H4 (cell line): ENCODE data around the gene KCND1. TPM values are rescaled to one million over a fixed set of nuclear protein-coding genes. Genes with fewer than 3 reads are reported as not detected.

ENCODE experiments used
- DNase-seq: peaks from one replicate; pipeline ENCODE4 v3.0.0-alpha.2; 2015; ENCODE audit warnings: low spot score
- total RNA-seq: library from RNA; depleted of rRNA; stranded (reverse); fragments of >200 nt; shearing (Covaris generic); gene quantifications from 2 replicates; pipeline ENCODE4 v1.2.3, GENCODE V29; 2014

The KCND1 gene
- total RNA-seq, 1 experiment from 2014 or later: 0.12 TPM

DNA sequence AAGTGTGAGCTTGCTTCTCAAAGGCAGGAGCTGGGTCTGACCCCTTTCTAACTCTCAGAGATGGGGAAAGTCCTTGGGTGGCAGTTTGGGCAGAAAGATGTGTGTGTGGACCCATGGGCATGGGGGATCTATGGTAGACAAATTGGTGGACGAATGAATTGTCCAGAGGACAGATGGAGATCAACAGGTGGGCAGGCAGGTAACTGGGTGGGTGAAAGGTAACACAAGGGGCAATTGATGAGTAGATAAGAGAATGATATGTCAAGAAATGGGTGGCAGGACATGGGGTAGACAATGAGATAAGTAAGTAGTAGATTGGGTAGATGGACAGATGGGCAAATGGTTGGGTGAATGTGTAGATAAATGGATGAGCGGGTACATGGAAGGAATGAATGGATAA is 2.9 kb upstream of the KCND1 start:
- no peak for DNase-seq

DNA sequence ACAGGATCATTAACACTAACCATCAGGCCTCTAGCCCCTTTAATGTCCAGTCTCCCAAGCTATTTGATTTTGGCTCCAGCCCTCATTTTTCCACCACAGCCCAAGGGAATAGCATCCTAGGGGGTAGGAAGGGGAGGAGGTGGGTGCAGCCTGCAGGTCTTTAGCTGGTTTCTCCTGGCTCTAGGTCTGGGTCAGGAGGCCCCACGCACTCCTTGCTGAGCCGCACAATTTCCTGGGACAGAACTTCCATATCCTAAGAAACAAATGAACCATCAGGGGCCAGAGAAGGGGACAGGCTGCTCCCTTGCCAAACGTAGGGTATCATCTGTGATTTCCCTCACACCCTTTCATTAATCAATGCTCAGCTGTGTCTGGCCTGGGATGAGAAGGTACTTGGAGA is 2.4 kb upstream of the KCND1 start:
- DNase-seq: no peak

DNA sequence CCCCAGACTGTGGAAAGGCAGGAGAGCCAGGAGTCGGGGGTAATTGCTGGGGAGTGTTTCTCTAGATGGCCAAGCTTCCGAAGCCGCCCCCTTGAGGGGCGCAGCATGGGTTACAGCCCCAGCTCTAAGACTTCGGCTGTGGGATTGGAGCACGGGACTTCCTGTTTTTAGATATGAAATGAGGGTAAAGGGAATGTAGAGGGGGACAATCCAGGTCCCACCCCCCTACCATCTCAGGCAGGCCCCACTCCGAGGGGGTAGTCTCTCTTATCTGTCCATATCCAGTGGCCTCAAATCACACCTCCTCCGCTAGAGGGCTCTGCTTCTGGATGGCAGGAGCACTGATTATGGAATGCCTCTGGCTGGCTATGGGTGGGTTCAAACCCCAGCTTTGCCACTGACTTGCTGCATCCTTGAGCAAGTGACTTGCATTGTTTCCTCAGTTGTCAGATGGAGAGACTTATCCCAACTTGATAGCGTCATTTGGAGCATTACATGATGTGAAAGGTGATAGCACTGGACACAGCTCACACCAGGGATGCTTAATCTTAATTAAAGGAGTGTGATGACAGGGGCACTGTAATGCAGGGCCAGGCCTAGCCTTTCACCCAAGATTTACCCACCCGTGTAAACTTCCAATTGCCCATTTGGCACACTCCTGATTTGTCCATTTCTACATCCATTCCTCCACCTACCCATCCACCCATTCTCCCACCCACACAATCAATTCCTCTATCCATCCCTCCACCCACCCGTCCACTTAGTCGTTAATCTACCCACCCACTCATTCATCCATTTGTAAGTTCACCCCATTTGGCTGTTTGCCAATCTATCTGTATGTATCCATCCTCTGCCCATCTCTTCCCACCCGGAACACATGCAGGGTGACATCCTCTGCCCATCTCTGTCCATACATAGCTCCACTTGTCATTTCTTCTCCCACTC is 848 bp upstream of the KCND1 start:
- DNase-seq: peak; percentile 21

DNA sequence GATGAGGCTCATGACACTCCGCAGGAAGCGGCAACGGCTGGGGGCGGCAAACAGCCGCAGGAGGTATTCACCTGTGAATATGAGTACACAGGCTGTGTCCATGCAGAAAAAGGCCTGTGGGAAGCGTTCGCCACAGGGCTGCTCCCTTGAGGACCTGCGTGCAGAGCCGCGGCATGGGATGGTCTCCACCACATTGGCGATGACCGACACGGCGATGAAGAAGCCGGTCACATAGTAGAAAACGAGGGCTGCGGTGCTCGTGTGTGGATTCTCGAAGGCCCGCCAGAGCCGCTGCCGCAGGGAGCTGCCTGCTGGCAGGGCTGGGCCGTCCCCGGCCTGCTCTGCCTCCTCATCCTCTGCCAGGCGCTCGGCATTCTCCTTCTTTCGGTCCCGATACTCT is 2.2 kb downstream of the KCND1 start:
- DNase-seq: no peak

DNA sequence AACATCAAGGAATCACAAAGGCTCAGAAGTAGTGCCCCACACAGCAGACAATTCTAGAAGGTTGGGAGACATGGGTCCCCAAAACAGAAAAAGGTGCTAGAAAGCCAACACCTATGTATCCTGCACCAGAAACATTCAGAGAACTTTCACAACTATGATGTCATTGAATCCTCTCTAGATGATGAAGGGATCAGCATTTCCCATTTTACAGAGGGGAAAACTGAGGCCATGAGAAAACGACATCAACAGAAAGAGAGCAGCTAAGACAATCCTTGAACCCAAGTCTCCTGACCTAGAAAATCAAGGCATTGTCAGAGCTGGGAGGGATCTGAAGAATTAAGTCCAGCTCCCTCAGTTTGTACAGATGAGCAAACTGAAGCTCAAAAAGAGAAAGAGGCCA is 3.3 kb downstream of the KCND1 start:
- DNase-seq: no peak

- no peak for DNase-seq
These were observed 4.7 kb downstream of the KCND1 start for GRCh38 chrX:48966796-48967579.

DNA sequence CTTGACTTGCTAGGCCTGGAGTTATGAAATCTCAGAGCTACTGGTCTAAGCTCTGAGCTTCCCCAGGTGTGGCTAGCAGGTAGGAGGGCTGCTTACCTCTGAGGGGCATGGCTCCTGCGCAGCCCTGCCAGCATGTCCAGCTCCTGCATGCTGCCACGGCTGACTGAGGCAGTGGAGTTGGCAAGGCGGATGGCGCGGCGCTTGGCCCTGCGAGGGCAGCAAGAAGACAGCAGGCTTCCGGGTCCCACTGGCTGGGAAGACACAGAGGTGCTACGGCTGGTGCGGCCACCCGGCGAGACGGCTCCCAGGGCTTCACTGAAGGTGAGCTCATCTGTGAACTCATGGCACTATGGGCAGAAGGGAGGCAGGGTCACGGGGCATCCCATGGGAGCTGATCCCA is 5.7 kb downstream of the KCND1 start:
- DNase-seq: no peak

DNA sequence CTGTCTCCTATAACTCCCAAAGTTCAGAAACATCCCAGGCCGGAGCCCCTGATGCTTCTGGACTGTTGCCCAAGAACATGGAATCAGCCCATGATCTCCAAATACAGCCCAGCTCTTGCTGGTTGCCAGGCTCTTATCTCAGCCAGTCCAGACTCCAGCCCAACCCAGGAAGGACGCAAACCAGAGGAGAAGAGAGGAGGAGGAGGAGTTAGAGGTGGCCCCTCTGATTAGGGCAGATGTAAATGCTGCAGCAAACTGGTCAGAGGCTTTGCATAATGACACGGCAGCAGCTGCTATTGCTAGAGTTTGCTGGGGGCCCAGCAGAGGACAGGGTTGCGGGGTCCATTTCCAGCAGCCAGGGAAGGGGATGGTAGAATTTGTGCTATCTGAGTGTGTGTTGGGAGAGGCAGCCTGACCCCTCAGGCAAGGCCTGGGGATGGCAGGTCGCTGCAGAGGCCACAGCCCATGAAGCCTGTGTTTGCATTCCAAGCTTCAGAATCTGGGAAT is 10.0 kb downstream of the KCND1 start:
- DNase-seq: no peak

- no peak for DNase-seq
These were observed 11.4 kb downstream of the KCND1 start for GRCh38 chrX:48960291-48960690.

DNA sequence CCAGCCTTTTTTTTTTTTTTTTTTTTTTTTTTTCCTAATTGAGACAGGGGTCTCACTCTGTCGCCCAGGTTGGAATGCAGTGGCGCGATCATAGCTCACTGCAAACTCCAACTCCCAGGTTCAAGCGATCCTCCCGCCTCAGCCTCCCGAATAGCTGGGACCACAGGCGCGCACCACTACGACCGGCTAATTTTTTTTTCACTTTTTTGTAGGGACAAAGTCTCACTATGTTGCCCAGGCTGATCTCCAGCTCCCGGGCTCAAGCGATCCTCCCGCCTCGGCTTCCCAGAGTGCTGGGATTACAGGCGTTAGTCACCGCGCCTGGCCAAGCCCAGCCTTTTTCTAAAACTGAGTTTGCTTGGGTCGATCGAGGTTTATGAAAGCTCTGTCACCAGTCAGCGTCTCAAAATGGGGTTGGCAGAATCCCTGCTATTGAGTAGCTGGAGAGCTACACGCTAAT is 13.0 kb downstream of the KCND1 start:
- DNase-seq: no peak

GRCh38 chrX:48957827-48958634 is 13.6 kb downstream of the KCND1 start:
- peak; percentile 98 for DNase-seq

- no peak for DNase-seq
These were observed 14.2 kb downstream of the KCND1 start, which contains the start of gene OTUD5 for GRCh38 chrX:48957477-48957826. OTUD5 (minus strand) TSS chrX:48957607; CDS start chrX:48957570, 37 bp downstream.

DNA sequence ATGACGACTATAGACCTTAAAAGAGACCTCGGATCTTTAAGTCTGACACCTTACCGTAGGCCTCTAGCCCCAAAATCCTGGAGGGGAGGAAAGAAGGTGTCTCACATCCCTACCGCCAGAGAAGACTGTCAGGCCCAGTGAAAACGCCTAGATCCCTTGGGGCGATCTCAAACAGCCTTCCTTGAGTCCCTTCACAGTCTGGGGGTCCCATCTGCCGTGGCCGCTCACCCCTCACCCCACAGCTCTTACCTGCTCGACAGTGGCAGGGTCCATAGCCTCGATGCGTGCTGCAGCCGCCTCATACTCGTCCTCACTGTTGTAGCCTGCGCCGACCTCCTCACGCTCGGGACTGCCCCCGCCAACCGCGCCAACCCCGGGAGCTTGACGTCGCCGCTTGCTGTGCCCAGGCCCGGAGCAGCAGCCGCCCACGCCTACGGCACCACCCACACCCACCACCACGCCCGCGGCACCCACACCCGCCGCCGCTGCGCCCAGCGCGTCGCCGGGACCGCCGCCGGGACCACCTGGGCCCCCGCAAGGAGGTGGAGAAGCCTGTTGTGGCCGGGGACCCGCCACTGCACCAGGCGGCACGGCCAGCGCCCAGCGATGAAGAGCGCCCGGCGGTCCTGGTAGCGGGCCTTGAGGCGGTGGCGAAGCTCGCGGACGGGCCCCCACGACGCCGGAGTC is 14.8 kb downstream of the KCND1 start:
- DNase-seq: no peak

GRCh38 chrX:48948589-48948988 is 23.1 kb downstream of the KCND1 start:
- no peak for DNase-seq

DNA sequence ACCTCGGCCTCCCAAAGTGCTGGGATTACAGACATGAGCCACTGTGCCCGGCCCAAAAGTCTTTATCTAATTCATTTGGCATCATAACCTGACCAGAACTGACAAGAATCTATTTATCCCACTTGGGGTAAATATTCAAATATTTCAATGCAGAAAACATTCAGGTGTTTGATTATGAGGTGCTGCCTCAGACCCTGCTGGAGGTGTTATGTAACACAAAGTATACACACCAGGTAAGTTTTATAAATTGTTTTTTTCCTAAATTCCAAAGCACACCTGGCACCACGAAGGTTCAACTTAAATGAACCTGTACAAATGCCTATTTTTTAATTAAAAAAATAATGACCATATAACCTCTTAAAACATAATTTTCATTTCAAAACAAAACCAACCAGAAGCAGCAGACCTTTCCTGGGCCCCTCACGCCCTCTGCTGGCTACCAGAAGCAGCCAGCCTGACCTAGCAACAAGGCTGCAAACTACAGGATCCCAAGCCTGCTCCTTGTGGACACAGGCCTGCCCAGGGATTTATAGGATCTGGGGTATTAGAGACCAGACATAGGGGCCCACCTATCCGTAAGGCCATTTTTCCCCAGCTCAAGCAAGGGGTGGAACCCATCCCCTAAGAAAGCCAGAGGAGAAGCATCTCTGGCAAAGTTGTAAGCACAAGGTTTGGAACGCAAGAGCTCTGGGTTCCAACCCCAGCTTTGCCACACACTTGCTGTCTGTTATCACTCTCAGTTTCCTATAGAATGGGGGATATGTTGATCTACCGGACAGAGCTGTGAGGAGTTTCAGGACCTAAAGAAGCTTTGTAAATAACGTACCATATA is 25.9 kb downstream of the KCND1 start:
- peak; percentile 30 for DNase-seq

GRCh38 chrX:48942895-48943294 is 28.7 kb downstream of the KCND1 start:
- DNase-seq: no peak

- DNase-seq: no peak
These were observed 31.2 kb downstream of the KCND1 start for GRCh38 chrX:48940404-48940955.

DNA sequence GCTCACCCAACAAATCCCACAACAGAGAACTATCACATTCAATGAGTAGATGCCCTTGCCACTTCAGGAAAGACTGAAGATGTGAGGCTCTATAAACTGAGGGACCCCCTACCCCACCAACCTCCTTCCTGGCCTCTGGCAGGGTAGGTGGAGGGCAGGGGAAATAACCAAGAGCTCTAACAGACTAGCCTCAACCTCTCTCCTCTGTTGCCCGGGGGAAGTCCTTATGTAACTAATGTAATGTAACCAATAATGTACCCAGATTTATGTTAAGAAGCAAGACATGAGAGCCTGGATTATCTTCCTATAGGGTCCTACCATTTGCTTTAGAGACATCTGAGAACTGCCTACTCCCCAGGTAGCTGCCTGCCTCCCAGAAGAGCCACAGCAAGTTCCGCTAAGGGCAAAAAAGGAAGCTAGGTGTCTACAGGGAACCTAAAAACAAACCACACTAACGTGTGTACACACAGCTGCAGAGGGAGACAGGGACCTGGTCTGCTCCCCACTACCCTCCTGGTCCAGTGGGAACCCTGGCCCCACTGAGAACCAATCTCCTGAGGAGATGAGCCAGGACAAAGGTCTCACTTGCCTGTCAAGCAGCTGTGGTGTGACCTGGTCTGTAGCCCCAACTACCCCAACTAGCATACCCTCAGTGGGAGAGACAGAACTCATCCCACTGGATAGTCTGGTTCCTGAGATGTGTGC is 32.0 kb downstream of the KCND1 start:
- no peak for DNase-seq

DNA sequence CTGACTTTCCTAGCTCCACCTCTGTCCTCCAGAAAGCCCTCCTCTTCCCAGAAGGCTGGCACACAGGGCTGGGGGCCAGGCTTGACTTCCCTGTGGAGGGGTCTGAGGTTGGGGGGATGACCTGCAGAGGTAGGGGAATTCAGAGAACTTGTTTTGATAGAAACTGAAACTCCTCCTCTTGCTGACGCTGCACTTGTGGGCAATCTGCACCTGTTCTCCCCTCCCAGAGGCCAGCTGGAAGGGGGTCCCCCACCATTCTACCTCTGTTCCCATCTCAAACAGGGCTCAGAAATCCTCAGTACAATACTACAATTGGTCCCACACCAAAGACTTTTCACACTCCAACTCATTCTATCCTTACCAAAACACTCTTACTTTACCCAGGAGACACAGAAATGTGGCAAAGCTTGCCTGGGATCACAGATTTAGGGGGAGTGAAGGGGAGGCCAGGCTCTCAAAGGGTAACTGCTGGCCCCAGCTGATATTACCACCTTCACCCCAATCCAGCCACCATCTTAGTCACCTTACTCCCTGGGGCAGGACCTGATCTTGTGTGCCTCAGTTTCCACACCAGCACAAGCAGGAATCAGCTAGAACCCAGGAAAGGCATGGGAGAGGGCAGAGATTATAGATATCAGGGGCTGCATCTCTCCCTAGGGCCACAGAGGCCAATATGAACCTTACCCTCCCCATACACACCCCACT is 32.8 kb downstream of the KCND1 start:
- DNase-seq: no peak
